OCI-LY3 (cell line): Measurements from ENCODE around the gene TSSK1B.

Source experiments
- EZH2phosphoT487 ChIP-seq: fragments of 200-600 bp; shearing (Covaris generic); IDR thresholded peaks from 2 replicates; pipeline ENCODE4 v1.6.1; 2018; ENCODE audit warnings: antibody characterized with exemption, mixed run types, low read depth
- TF ChIP-seq, protein P1 (sequence below): fragments of 200-600, 300-600 bp; sonication (generic); IDR thresholded peaks from 2 replicates; pipeline ENCODE4 v1.5.1; 2014; ENCODE audit warnings: antibody characterized with exemption, low read length, low read depth

DNA sequence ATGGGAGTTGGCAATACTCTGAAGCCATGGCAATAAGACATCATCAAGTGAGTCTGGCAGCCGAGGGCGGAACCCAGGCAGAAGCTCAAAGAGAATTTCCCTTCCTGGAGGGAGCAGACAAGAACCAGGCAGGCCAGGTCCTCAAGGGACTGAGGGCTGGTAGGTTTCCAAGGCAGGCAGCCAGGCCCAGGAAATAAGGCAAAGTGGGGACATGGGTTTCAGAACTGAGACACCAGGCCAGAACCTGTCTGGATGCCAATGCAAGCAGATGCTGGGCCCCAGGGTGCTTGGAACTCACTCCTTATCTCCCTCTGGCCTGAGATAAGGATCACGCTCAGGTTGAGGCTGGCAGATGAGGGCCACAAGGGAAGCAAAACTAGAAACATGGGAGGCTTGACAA is 8.9 kb downstream of the TSSK1B start:
- TF ChIP-seq, protein P1, sequence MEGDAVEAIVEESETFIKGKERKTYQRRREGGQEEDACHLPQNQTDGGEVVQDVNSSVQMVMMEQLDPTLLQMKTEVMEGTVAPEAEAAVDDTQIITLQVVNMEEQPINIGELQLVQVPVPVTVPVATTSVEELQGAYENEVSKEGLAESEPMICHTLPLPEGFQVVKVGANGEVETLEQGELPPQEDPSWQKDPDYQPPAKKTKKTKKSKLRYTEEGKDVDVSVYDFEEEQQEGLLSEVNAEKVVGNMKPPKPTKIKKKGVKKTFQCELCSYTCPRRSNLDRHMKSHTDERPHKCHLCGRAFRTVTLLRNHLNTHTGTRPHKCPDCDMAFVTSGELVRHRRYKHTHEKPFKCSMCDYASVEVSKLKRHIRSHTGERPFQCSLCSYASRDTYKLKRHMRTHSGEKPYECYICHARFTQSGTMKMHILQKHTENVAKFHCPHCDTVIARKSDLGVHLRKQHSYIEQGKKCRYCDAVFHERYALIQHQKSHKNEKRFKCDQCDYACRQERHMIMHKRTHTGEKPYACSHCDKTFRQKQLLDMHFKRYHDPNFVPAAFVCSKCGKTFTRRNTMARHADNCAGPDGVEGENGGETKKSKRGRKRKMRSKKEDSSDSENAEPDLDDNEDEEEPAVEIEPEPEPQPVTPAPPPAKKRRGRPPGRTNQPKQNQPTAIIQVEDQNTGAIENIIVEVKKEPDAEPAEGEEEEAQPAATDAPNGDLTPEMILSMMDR: no peak
- no peak for TF ChIP-seq EZH2phosphoT487
